ENCODE measurements around the gene RDH5.
A peak's percentile ranks its signal among the peaks of the same experiment; 100 is the strongest.

DNA sequence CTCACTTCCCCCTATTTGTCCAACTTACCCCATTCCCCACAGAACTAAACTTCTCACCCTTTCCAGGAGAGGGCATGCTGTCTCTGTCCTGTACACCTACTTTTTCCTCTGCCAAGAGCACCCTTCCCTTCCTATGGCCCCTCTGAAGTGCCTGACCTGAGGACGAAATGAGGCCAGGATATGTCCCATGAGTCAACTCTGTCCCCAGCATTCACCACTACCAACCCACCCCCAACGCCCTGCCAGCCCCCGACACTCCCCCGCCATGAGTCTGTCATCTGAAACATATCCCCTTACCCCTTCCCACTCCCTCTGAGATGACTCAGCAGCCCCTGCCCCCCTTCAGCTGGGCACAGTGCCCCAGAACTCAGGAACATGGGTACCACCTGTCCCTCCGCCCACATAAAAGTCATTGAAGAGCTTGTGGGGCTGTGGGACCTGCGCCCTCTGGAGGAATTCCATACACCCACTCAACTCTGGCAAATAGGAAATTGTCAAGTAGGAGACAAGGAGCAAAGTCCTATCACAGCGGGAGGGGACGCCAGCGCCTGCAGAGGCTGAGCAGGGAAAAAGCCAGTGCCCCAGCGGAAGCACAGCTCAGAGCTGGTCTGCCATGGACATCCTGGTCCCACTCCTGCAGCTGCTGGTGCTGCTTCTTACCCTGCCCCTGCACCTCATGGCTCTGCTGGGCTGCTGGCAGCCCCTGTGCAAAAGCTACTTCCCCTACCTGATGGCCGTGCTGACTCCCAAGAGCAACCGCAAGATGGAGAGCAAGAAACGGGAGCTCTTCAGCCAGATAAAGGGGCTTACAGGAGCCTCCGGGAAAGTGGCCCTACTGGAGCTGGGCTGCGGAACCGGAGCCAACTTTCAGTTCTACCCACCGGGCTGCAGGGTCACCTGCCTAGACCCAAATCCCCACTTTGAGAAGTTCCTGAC lies 38.8 kb upstream of the RDH5 start:
- TF ChIP-seq RCOR1 (IDR thresholded peaks at IDR 0.05; ENCODE audit: insufficient replicate concordance, low read length), result no peak
- TF ChIP-seq, protein P1, sequence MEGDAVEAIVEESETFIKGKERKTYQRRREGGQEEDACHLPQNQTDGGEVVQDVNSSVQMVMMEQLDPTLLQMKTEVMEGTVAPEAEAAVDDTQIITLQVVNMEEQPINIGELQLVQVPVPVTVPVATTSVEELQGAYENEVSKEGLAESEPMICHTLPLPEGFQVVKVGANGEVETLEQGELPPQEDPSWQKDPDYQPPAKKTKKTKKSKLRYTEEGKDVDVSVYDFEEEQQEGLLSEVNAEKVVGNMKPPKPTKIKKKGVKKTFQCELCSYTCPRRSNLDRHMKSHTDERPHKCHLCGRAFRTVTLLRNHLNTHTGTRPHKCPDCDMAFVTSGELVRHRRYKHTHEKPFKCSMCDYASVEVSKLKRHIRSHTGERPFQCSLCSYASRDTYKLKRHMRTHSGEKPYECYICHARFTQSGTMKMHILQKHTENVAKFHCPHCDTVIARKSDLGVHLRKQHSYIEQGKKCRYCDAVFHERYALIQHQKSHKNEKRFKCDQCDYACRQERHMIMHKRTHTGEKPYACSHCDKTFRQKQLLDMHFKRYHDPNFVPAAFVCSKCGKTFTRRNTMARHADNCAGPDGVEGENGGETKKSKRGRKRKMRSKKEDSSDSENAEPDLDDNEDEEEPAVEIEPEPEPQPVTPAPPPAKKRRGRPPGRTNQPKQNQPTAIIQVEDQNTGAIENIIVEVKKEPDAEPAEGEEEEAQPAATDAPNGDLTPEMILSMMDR (conservative IDR thresholded peaks at IDR 0.05; ENCODE audit: low read depth, low read length), result peak; percentile 35
- TF ChIP-seq MAZ (IDR thresholded peaks at IDR 0.05; ENCODE audit: borderline replicate concordance, low read depth, low read length), result no peak
- TF ChIP-seq POLR2A (IDR thresholded peaks at IDR 0.05; ENCODE audit: low read depth, low read length), result no peak
- no peak for TF ChIP-seq RFX5 (IDR thresholded peaks at IDR 0.05; ENCODE audit: low read depth, low read length)
- TF ChIP-seq SMC3 (IDR thresholded peaks at IDR 0.05; ENCODE audit: low read depth, low read length), result peak; percentile 42; the same call in 1 of the 2 replicates
- no peak for TF ChIP-seq MXI1 (IDR thresholded peaks at IDR 0.05; ENCODE audit: borderline replicate concordance, low read depth, low read length)
- peak; percentile 52 for TF ChIP-seq RAD21 (IDR thresholded peaks at IDR 0.05; ENCODE audit: low read length)
- TF ChIP-seq, protein P2, sequence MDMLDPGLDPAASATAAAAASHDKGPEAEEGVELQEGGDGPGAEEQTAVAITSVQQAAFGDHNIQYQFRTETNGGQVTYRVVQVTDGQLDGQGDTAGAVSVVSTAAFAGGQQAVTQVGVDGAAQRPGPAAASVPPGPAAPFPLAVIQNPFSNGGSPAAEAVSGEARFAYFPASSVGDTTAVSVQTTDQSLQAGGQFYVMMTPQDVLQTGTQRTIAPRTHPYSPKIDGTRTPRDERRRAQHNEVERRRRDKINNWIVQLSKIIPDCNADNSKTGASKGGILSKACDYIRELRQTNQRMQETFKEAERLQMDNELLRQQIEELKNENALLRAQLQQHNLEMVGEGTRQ (IDR thresholded peaks at IDR 0.05; ENCODE audit: low read depth, low read length), result no peak
- no peak for TF ChIP-seq BHLHE40 (IDR thresholded peaks at IDR 0.05; ENCODE audit: low read depth, low read length)
- TF ChIP-seq FOS (IDR thresholded peaks at IDR 0.05; ENCODE audit: low read depth, low read length), result no peak
- TF ChIP-seq MAFK (IDR thresholded peaks at IDR 0.05; ENCODE audit: low read depth, low read length), result no peak
- no peak for TF ChIP-seq CEBPB (IDR thresholded peaks at IDR 0.05; ENCODE audit: low read depth, low read length)
- TF ChIP-seq, protein P3, sequence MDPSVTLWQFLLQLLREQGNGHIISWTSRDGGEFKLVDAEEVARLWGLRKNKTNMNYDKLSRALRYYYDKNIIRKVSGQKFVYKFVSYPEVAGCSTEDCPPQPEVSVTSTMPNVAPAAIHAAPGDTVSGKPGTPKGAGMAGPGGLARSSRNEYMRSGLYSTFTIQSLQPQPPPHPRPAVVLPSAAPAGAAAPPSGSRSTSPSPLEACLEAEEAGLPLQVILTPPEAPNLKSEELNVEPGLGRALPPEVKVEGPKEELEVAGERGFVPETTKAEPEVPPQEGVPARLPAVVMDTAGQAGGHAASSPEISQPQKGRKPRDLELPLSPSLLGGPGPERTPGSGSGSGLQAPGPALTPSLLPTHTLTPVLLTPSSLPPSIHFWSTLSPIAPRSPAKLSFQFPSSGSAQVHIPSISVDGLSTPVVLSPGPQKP (IDR thresholded peaks at IDR 0.05; ENCODE audit: borderline replicate concordance, low read depth, low read length), result no peak
